Measurements from ENCODE around the gene MAOA.

Gene MAOA

GRCh38 chrX:43703211-43703791 lies 47.2 kb downstream of the MAOA start:
- CTCF ChIA-PET, result no interaction called here
- no peak for TF ChIP-seq CTCF (IDR thresholded peaks at IDR 0.05; ENCODE audit: insufficient read depth, low read length, missing control alignments)
- POLR2A ChIA-PET, result no interaction called here
- no peak overlapping the region for H3K4me3 ChIP-seq (ENCODE audit: low read depth, low read length)
- no peak for DNase-seq (ENCODE audit: low read depth, low spot score)

- no peak for DNase-seq (ENCODE audit: low read depth, low spot score)
- ChIA-PET CTCF (no interaction called here), POLR2A (no interaction called here)
- H3K4me3 ChIP-seq (ENCODE audit: low read depth, low read length), result no peak overlapping the region
- TF ChIP-seq CTCF (IDR thresholded peaks at IDR 0.05; ENCODE audit: insufficient read depth, low read length, missing control alignments), result no peak
Observed at GRCh38 chrX:43706786-43707370, 50.8 kb downstream of the MAOA start.

GRCh38 chrX:43707812-43708548 lies 51.9 kb downstream of the MAOA start:
- POLR2A ChIA-PET, result no interaction called here
- CTCF ChIA-PET, result no interaction called here
- TF ChIP-seq CTCF (IDR thresholded peaks at IDR 0.05; ENCODE audit: insufficient read depth, low read length, missing control alignments), result no peak
- DNase-seq (ENCODE audit: low read depth, low spot score), result no peak
- H3K4me3 ChIP-seq (ENCODE audit: low read depth, low read length), result no peak overlapping the region

- H3K4me3 ChIP-seq (ENCODE audit: low read depth, low read length), result no peak overlapping the region
- ChIA-PET CTCF (no interaction called here), POLR2A (no interaction called here)
- TF ChIP-seq CTCF (IDR thresholded peaks at IDR 0.05; ENCODE audit: insufficient read depth, low read length, missing control alignments), result no peak
- DNase-seq (ENCODE audit: low read depth, low spot score), result no peak
Observed at GRCh38 chrX:43716144-43716543, 60.0 kb downstream of the MAOA start.

GRCh38 chrX:43716696-43717095 lies 60.6 kb downstream of the MAOA start:
- no peak for TF ChIP-seq CTCF (IDR thresholded peaks at IDR 0.05; ENCODE audit: insufficient read depth, low read length, missing control alignments)
- POLR2A ChIA-PET, result no interaction called here
- DNase-seq (ENCODE audit: low read depth, low spot score), result no peak
- H3K4me3 ChIP-seq (ENCODE audit: low read depth, low read length), result no peak overlapping the region
- CTCF ChIA-PET, result no interaction called here

GRCh38 chrX:43717161-43717560 lies 61.1 kb downstream of the MAOA start:
- CTCF ChIA-PET, result no interaction called here

More at GRCh38 chrX:43717161-43717560, 61.1 kb downstream of the MAOA start:
- no peak for DNase-seq (ENCODE audit: low read depth, low spot score)
- POLR2A ChIA-PET, result no interaction called here
- H3K4me3 ChIP-seq (ENCODE audit: low read depth, low read length), result no peak overlapping the region
- no peak for TF ChIP-seq CTCF (IDR thresholded peaks at IDR 0.05; ENCODE audit: insufficient read depth, low read length, missing control alignments)

Measured in AG04449 (cell line).